HUDEP-2 (cell line): ENCODE data around the gene ARHGAP26.

ENCODE experiments used
- DNase-seq, 76 experiments: peaks; one replicate each; lab custom pipeline; 2025; ENCODE audit not compliant: unreplicated experiment in 76 of 76; lab: John Stamatoyannopoulos, UW

The ARHGAP26 gene

DNA sequence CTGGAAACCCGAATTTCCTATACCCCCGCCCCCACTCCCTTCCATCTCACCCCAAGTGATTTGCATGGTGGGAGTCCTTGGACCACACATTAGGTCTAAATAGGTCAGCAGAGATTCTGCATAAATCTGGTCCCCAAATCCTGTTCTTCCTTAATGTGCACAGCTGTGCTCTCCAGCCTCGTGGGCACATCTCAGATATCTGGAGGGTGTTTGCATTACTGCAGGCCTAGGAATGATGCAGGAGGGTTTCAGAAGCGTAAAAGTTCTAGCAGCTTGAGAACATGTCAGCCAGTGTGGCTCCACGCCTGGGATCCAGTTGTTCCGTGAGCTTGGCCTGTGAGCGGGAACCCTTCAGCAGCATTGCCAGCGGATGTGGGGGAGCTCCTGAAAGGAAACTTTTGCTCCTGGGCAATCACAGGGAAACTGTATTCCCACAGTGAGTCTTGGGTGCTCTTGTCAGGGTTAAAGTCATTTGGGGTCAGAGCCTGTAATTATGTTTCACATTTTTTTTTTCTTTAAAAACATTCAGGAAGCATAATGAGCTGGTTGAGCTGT lies 12.9 kb downstream of the ARHGAP26 start:
- DNase-seq: no peak

DNA sequence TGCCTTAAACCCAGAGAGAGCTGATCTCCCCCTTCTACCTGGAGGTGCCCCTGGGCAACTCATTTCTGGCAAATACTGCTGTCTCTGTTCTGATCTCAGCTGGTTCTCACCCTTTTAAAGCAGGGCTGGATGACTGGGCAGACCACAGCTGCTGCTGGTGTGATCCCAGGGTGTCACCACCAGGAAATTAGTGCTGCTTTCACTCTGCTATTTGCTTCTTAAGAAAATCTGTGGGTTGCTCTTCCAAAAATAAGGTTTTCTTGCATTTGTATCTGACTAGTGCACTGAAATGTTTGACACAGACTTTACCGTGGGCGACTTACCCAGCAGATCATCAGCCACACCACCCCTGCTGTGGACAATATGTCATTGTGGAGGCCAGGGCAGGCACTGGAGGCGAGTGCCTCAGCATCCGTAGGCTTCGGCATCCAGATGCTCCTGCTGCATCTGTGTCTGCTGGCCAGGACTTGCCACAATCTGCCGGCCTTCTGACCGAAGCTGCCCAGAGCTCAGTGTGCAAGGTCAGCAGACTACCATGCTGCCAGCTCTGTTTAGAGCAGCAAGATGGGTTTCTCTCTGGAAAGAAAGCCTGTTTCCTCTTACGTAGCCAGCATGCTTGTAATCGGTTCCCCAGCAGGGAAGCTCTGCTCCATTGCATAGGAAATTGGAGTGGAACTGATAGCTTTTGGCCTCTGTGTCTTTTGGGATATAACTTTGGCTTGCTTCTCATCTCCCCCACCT lies 13.6 kb downstream of the ARHGAP26 start:
- DNase-seq: no peak

DNA sequence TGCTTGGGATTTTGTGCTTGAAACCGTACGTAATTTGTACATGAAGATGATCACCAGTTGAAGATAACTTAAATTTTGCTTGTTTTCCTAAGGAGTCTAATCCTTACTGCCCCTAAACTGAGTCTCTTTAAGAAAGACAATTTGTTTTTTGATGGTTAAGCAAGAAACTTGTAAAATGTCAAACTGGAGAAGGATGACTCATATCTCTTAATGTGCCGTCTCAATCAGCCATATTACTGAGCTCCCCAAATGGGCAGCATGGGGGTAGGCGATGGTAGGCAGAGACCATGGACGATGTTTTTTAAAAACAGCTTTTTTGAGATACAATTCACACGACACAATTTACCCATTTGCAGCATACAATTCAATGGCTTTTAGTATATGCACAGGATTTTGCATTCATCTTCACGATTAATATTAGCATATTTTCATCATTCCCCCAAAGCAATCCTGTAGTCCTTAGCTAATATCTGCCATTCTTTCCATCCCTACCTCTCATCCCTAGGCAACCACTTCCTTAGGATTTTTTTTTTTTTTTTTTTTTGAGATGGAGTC lies 14.3 kb downstream of the ARHGAP26 start:
- DNase-seq: no peak

DNA sequence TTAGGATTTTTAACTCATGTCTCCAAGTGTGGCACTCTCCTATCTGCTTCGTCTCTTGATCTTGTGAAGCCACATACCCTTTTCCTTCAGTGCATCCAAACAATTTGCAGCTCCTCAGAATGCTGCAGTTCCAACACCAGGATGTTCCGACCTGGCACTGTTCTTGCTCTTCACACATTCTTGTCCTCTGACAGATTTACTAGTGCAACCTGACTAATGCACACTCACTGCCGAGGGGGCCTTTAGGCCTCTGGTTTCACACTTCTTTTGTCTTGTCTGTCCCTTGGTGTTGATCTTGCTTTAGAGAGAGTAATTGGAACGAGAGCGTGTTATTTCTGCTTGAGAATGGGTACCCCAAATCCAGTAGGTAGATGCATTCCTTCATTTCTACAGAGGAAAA lies 15.0 kb downstream of the ARHGAP26 start:
- no peak for DNase-seq

DNA sequence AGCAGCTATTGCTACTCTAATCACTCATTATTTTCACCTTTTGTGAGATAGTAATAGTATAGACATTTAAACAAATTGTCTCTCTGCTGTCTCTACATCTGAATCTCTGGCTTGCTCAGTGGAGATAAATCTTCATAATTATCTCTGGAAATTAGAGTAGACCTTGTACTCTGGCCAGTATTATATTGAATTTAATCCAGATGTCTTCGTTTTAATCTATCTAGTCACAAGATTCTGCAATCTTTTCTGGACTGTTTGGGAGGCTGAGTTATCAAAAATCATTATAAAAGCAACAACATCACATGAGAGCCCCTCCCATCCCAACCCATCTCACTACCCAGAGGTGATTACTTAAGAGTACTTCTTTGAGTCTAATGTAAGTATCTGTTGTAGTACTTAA lies 19.0 kb downstream of the ARHGAP26 start:
- DNase-seq: no peak

DNA sequence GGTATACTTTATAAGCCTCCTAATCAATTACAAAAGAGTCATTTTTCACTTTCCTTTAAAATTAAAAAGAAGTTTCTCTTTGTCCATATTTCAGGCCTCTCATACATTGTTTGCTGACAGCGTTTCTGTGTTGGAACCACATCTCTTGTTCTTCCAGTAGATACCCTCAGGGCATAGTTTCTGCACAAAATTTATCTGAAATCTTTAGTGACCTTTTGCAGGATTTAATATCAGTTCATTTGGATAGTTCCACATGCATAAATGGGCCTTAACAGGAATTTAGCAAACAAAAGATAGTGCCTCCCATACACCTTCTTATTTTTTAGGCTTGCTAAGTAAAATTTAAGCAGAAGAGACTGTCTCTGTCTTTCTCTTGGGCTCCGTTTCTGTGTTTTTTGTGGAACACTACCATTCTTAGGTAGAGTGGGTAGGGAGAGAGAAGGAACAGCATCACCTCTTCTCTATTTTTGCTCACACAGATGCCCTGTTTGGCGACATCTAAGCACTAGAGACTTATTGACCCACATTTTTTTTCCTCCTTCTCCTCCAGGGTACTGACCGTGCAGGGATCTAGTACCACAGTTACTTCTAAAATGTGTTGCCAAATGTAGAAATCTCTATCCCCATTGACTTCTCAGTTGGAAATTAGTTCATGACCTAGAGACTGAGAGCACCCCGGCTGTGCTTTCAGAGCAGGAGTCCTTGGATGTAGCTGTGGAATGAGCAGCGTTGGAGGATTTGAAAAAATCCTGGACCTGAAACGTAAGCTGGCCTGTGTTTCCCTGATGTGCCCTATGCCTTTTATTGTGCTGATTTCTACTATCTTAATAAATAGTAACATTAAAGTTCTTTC lies 22.1 kb downstream of the ARHGAP26 start:
- DNase-seq: no peak

DNA sequence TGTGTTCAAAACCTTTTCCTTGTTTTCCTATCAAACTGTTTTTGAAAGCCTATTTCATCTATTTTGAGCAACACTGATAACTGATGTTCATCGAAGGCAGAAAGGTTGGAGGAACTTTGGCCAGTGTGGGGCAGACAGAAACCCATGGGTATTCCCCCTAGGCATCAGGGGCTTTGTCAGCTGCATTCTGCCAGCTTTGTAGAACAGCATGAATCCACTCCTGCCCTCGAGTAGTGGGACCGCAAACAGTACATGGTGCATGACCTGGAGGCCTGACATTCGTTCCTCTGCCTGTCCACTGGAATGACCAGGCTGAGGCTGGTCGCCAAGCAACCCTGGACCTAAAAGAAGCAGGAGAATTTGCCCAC lies 22.7 kb downstream of the ARHGAP26 start:
- DNase-seq: no peak

DNA sequence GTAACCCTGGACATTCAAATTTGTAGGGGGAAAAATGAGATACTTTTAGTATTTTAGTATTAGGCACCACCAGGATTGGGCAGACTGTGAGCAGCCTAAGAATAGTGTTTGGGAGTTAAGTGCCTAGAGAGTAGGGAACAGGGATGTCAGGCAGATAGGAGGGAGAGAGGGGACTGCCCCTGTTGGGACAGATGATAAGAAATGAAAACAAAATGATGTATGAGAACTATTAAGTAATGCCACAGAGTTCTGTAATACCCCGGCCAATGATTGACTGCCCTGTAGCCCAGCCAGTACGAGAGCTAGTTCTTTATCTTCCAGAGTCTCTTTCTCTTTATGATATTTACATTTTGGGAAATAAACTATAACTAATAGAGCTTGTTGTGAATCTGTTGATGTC lies 24.4 kb downstream of the ARHGAP26 start:
- DNase-seq: no peak

DNA sequence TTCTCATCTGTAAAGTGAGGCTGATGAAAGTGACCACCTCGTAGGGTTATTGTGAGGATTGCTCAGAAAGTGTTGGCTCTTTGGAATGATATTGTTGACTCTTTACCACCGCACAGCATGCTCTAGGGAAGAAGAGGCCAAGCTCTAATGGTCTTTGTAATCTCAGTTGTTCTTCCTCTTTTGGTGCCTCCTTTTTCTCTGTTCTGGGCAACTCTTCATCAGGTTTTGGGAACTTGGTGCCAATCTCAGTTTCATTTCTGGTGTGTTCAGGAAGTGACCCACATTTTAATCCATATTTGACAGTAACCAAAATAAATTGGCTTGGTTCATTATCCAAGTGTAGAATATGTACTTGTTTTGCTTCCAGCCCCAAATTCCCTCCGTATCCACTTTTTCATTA lies 25.1 kb downstream of the ARHGAP26 start:
- DNase-seq: no peak

DNA sequence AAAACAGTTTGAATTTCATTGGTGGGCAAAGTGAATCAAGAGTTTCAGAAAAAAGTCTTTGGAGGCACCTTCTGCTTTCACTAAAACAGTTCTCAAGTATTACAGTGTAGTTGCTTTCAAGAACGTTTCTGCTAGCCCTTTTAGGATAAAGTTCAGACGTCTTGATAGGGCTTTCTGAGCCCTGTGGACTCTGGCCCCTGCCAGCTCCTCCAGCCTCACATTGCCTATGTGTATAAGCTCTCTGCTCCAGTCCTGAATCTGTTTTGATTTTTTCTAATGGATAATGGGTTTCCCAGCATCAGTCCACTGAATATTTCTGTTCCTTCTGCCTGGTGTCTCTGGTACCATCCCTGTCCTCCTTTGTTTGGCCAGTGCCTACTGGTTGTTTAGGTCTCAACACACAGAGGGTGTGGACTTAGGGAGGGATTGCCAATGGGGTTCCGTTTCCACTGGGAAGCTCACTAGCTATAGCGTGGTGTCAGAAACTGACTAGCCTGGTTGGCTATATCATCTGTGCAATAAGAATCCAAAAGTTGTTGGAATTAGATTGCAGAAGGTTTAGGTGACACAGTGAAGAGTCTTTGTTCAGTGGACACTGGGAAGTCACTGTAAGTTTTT lies 26.4 kb downstream of the ARHGAP26 start:
- no peak for DNase-seq

DNA sequence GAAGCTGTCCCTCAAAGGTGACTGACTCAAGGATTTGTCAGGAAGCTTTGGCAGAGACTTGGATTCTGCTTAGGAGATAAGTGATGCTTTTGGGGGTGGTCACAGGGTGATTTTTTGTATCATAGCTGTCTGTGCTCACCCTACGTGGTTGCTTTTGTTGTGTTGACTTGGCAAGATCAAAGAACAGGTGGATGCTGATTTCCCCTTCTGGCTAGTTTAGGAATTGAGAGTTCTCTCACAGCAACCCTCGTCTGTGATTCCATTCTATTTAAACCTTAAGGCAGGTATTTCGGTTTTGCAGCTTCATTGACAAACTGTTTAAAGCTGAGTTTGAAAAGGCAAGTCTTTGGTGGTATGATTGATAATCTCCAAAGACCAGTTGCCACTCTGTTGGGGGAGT lies 27.2 kb downstream of the ARHGAP26 start:
- no peak for DNase-seq

DNA sequence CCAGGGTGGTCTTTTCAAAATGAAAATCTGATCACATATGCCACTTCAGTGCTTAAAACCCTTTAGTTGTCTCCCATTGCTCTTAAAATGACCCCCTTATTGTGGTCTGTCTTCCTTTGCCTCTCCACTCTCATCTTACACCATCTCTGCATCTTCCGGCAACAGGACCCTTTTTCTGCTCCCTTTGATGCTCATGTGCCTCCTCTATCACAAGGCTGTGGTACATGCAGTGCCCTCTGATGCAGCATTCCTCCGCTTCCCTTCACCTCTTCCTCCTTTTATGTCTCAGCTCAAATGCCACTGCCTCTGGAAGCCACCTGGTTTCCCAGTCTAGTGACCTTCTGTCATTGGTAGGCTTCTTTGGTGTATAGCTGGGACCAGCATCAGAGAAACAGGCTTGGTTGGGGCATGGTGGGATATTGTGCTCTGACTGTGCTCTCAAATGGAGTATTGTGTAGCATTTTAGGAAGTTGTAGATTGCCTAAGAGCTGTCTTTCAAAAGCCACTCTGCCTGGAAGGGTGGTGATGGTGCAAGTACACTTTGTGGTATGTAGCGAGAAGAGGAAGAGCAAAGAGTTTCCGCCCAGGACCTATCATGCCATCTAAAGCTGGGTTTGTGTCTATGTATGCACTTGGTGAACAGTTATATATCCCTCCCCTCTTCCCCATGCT lies 28.1 kb downstream of the ARHGAP26 start:
- DNase-seq: no peak

DNA sequence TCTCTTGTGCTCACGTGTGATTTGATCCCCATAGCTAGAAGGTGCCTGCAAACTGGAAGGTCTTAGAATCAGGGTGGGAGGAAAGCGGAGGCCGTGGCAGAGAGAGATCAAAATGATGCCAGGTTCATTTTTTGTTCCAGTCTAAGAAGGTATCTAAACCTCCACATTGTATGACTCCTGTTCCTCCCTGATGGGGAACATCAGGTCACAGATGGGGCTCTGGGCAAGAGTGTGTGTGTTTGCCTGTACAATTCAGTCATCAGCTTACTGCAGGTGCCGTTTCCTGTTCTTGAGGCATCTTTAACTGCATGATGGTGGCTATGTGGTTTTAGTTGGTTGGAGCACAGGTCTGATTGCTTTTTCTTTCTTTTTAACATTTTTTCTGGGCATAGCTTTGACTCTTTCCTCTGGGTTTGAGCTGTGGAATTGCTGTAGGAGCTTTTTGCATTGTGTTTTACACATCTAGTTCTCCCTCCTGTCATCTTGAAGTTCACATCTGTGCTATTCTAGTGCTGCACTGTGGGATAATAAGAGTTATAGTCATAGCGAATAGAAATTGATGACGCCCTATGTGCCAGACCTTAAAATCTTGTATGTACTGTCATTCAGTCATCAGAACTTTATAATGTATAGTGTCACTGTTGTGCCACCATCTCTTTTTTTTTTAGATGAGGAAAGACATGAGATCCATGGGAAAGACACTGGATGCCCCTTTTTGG lies 30.8 kb downstream of the ARHGAP26 start:
- DNase-seq: no peak

DNA sequence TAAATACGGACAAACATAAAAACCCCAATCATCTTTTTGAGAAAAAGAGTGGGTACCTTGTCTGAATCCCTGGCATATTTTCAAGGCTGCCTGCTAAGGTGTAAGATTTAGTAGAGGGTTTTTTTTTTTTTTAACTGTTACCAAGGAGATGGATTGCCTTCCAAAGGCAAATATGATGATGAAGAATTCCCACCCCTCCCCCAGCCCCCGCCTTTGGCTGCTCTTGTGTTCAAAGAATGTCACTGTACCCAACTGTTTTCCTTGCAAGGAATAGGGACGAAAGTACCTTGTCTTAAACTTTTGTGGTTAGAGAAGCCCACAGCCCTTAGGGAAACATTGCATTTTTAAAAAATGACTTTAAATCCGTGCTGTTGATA lies 31.3 kb downstream of the ARHGAP26 start:
- no peak for DNase-seq

DNA sequence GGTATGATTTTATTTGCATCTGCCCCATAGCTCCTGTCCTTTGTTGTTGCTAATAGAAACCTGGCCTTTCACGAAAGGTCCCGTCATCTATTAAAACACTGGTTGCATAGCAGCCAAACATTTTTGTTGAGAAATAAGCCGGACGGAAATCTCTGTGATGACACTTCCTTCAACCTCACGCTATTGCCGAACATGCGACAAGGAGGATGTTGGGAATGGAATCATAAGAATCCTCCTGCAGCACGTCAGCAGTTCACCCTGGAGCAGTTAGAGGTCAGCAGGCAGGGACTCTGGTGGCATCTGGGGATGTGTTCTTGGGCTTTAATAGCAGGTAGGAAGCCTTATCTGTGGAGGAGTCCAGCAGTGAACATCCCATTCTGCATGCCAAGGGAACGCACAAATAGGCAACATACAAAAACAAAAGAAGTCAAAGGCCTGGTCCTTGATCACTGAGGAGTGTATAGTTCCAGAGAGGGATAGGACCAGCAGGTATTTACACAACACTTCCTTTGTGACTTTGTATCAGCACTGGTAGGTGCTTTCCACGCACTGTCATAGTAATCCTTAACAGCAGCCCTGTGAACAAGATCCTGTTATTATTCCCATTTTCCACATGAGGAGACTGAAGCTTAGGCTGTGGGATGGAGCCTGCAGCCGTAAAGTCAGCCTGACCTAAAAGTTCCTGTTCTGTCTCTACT lies 33.4 kb downstream of the ARHGAP26 start:
- no peak for DNase-seq

DNA sequence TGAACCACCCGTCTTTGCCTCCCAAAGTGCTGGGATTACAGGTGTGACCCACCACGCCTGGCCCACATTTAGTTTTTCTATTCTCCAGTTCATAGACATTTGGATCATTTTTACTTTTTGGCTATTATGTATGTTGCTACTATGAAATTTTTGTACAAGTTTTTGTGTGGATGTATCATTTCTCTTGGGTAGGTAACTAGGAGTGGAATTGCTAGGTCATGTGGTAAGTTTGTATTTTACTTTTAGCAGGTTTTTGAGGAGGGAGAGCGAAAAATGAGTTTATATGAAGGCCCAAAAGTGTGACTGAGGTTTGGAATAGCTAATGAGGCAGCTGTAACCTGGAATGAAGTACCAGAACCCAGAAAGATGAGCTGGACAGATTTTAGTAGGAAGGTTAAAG lies 35.2 kb downstream of the ARHGAP26 start:
- no peak for DNase-seq

DNA sequence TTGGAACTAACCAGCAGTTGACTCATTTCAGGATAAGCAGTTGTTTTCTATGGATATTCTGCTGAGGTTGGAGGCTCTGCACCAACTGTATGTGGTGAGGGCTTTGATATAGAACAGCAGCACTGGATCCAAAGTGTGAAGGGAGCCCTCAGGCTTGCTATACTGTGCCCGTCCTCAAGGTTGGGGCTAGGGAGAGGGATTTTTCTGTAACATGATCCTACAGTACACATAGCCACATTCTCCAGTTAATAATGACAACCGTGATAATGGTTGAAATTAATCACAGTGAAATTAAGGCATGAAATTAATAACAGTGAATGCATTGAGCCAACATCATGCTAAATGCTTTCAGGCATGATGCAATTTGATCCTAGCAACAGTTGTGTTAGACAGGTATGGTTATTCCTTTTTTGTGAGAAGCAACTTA lies 36.7 kb downstream of the ARHGAP26 start:
- no peak for DNase-seq

DNA sequence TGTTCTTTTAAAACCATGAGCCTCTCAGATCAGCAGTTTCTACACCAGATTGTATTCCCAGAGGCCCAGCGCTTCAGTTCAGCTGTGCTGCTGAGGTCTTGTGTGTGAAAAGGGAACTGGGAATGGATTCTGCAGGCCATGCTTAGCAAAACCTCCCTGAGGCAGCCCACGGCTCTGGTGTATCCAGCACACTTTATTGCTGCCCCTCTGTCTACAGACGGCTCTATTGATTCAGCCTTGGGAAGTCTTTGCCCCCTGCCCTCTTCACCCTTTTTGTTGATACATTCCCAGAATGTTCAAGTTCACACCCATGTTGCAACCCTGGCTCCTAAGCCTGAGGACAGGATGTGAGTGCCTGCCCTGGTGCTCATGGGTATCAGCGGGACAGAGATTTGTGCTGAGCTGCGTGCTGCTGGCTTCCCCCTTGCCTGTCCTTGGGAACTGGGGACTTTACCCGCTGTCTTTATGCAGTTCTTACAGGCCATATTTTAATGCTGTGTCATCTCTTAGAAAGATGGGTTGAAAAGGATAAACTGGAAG lies 37.3 kb downstream of the ARHGAP26 start:
- no peak for DNase-seq
